MV-4-11 (cell line): ENCODE data around the gene HERPUD2.
"Not testable (repeated sequence)": the region's sequence is repeated elsewhere in the genome, so short reads cannot be mapped to it uniquely, and the experiment has no call there.

ENCODE experiments used
- DNase-seq: peaks from one replicate; lab custom pipeline; 2025; lab: John Stamatoyannopoulos, UW

The HERPUD2 gene

GRCh38 chr7:35714407-35714806 is 19.5 kb upstream of the HERPUD2 start:
- no peak for DNase-seq

GRCh38 chr7:35712563-35713226 is 17.8 kb upstream of the HERPUD2 start:
- no peak for DNase-seq

GRCh38 chr7:35707422-35707821 is 12.5 kb upstream of the HERPUD2 start:
- DNase-seq, result no peak

GRCh38 chr7:35705932-35706461 is 11.1 kb upstream of the HERPUD2 start:
- DNase-seq, result no peak

GRCh38 chr7:35704261-35704660 is 9.3 kb upstream of the HERPUD2 start:
- DNase-seq, result no peak

GRCh38 chr7:35702541-35702940 is 7.6 kb upstream of the HERPUD2 start:
- DNase-seq, result no peak

GRCh38 chr7:35701287-35701900 is 6.5 kb upstream of the HERPUD2 start:
- peak; percentile 29 for DNase-seq

GRCh38 chr7:35700865-35701264 is 5.9 kb upstream of the HERPUD2 start:
- DNase-seq, result no peak

- DNase-seq, result no peak
These were observed 5.4 kb upstream of the HERPUD2 start for GRCh38 chr7:35700333-35700732.

- no peak for DNase-seq
These were observed 4.9 kb upstream of the HERPUD2 start for GRCh38 chr7:35699796-35700305.

- DNase-seq, result not testable (repeated sequence)
These were observed 3.4 kb upstream of the HERPUD2 start for GRCh38 chr7:35698382-35698781.

GRCh38 chr7:35697414-35698175 is 2.7 kb upstream of the HERPUD2 start:
- DNase-seq, result peak; percentile 69

- DNase-seq, result no peak
These were observed 1.1 kb upstream of the HERPUD2 start for GRCh38 chr7:35695987-35696386.

- peak; percentile 25 for DNase-seq
These were observed 527 bp upstream of the HERPUD2 start for GRCh38 chr7:35695473-35695850.

- DNase-seq, result no peak
These were observed 663 bp downstream of the HERPUD2 start for GRCh38 chr7:35694161-35694783.

- no peak for DNase-seq
These were observed 3.1 kb downstream of the HERPUD2 start for GRCh38 chr7:35691827-35692307.

GRCh38 chr7:35691366-35691765 is 3.6 kb downstream of the HERPUD2 start:
- DNase-seq, result no peak

GRCh38 chr7:35690614-35691013 is 4.3 kb downstream of the HERPUD2 start:
- DNase-seq, result peak; percentile 36

GRCh38 chr7:35685781-35686180 is 9.2 kb downstream of the HERPUD2 start:
- DNase-seq, result no peak

GRCh38 chr7:35681231-35682029 is 13.5 kb downstream of the HERPUD2 start:
- no peak for DNase-seq

- DNase-seq, result no peak
These were observed 14.4 kb downstream of the HERPUD2 start for GRCh38 chr7:35680403-35681013.
